DND-41 (cell line): ENCODE measurements around the gene MIP.
"Not testable (repeated sequence)": the region's sequence is repeated elsewhere in the genome, so short reads cannot be mapped to it uniquely, and the experiment has no call there.

Experiments
- EZH2 ChIP-seq: IDR thresholded peaks from 3 replicates; pipeline ENCODE4 v1.6.1; 2012; ENCODE audit warnings: borderline replicate concordance, low read depth, mild to moderate bottlenecking, moderate library complexity, low read length, inconsistent platforms; ENCODE audit not compliant: severe bottlenecking
- TF ChIP-seq, protein P1 (sequence below): IDR thresholded peaks from 2 replicates; pipeline ENCODE4 v1.5.1; 2012; ENCODE audit warnings: borderline replicate concordance, low read length, moderate library complexity, mild to moderate bottlenecking; ENCODE audit not compliant: poor library complexity, severe bottlenecking; ENCODE audit errors: extremely low read depth

DNA sequence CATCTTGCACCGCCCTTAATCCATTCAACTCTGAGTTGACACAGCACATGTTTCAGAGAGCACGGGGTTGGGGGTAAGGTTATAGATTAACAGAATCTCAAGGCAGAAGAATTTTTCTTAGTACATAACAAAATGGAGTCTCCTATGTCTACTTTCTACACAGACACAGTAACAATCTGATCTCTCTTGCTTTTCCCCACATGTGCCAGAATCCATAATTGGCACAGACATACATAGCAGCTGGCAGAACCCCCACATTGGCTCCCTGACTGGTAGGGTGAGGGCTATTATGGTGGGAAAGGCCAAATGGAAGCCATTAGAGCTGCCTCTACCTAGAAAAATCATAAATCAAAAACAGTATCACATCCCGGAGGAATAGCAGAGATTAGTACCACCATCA, 53.3 kb downstream of the MIP start:
- TF ChIP-seq, protein P1, sequence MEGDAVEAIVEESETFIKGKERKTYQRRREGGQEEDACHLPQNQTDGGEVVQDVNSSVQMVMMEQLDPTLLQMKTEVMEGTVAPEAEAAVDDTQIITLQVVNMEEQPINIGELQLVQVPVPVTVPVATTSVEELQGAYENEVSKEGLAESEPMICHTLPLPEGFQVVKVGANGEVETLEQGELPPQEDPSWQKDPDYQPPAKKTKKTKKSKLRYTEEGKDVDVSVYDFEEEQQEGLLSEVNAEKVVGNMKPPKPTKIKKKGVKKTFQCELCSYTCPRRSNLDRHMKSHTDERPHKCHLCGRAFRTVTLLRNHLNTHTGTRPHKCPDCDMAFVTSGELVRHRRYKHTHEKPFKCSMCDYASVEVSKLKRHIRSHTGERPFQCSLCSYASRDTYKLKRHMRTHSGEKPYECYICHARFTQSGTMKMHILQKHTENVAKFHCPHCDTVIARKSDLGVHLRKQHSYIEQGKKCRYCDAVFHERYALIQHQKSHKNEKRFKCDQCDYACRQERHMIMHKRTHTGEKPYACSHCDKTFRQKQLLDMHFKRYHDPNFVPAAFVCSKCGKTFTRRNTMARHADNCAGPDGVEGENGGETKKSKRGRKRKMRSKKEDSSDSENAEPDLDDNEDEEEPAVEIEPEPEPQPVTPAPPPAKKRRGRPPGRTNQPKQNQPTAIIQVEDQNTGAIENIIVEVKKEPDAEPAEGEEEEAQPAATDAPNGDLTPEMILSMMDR, result not testable (repeated sequence)
- TF ChIP-seq EZH2, result not testable (repeated sequence)
